Upper lobe of right lung (tissue), 1 donor: Measurements from ENCODE around the gene AURKAIP1. TPM values are rescaled to one million over a fixed set of nuclear protein-coding genes. Genes with fewer than 3 reads are reported as not detected.

Source experiments
- ATAC-seq: fragments of 200-7000 bp; cut with Tn5 transposase; one replicate; pipeline ENCODE4 v1.9.1; 2020; ENCODE audit warnings: mild to moderate bottlenecking, moderate library complexity
- DNase-seq: peaks from one replicate; pipeline ENCODE4 v3.0.0-alpha.2; 2020
- H3K27ac ChIP-seq: fragments of 200-600 bp; one replicate; pipeline ENCODE4 v1.8.0; 2022
- H3K27me3 ChIP-seq: fragments of 200-600 bp; one replicate; pipeline ENCODE4 v1.8.0; 2022; ENCODE audit warnings: mild to moderate bottlenecking
- H3K36me3 ChIP-seq: fragments of 200-600 bp; one replicate; pipeline ENCODE4 v1.8.0; 2022
- H3K4me1 ChIP-seq: fragments of 200-600 bp; one replicate; pipeline ENCODE4 v1.8.0; 2022
- H3K4me3 ChIP-seq: fragments of 200-600 bp; one replicate; pipeline ENCODE4 v1.8.0; 2022; ENCODE audit warnings: mild to moderate bottlenecking
- H3K9me3 ChIP-seq: fragments of 200-600 bp; one replicate; pipeline ENCODE4 v1.8.0; 2022
- intact Hi-C: fragments of 100-400 bp; cut with DNase I; formaldehyde crosslinking; loops from one replicate; pipeline ENCODE4 v1.11.0; 2022
- total RNA-seq: library from RNA; stranded (reverse); fragmentation: NEBNext Ultra II Directional; extraction: Animal tissue kit (Norgen Biotek cat#: 25700); gene quantifications from one replicate; pipeline ENCODE4 v1.2.1, GENCODE V29; 2021
- TF ChIP-seq, protein P1 (sequence below): fragments of 200-600 bp; IDR thresholded peaks from one replicate; pipeline ENCODE4 v1.8.0; 2022; ENCODE audit warnings: antibody characterized with exemption
- donor health status: DM: no; HTN: yes; CAD: no; lungs with severe emphysema.

Gene AURKAIP1
- total RNA-seq, 1 donor from 2014 or later: 92.1 TPM

DNA sequence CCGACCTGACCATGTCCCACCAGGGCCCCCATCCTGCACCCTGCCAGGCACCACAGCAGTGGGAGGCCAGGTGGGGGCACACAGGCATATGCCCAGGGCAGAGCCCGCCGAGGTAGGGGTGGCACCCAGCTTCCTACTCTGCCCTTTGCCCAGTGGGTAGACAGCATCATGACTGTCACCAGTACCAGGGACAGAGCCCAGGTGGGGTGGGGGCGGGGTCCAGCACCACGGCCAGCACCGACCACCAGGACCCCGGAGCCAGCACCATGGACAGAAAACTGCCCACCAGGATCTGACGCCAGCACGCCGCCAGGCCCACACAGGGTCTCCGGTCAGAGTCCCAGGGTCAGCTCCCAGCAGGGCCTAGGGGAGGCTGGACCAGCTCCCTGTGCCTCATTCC, 40.2 kb downstream of the AURKAIP1 start:
- H3K4me3 ChIP-seq: no peak overlapping the region
- no peak for DNase-seq
- intact Hi-C loops: no loop called here
- H3K27me3 ChIP-seq: no peaks in the 10 kb centered on the region
- no peaks in the 10 kb centered on the region for H3K9me3 ChIP-seq
- H3K4me1 ChIP-seq: peaks cover 4% of the 10 kb centered on the region
- H3K36me3 ChIP-seq: peaks cover 13% of the 10 kb centered on the region
- ATAC-seq: no peak
- H3K27ac ChIP-seq: no peak overlapping the region
- TF ChIP-seq, protein P1, sequence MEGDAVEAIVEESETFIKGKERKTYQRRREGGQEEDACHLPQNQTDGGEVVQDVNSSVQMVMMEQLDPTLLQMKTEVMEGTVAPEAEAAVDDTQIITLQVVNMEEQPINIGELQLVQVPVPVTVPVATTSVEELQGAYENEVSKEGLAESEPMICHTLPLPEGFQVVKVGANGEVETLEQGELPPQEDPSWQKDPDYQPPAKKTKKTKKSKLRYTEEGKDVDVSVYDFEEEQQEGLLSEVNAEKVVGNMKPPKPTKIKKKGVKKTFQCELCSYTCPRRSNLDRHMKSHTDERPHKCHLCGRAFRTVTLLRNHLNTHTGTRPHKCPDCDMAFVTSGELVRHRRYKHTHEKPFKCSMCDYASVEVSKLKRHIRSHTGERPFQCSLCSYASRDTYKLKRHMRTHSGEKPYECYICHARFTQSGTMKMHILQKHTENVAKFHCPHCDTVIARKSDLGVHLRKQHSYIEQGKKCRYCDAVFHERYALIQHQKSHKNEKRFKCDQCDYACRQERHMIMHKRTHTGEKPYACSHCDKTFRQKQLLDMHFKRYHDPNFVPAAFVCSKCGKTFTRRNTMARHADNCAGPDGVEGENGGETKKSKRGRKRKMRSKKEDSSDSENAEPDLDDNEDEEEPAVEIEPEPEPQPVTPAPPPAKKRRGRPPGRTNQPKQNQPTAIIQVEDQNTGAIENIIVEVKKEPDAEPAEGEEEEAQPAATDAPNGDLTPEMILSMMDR: no peak

DNA sequence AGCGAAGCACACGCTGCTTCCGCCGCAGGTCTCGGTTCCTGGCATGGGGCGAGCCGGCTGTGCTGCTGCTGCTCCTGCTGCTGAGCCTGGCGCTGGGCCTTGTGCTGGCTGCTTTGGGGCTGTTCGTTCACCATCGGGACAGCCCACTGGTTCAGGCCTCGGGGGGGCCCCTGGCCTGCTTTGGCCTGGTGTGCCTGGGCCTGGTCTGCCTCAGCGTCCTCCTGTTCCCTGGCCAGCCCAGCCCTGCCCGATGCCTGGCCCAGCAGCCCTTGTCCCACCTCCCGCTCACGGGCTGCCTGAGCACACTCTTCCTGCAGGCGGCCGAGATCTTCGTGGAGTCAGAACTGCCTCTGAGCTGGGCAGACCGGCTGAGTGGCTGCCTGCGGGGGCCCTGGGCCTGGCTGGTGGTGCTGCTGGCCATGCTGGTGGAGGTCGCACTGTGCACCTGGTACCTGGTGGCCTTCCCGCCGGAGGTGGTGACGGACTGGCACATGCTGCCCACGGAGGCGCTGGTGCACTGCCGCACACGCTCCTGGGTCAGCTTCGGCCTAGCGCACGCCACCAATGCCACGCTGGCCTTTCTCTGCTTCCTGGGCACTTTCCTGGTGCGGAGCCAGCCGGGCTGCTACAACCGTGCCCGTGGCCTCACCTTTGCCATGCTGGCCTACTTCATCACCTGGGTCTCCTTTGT, 41.3 kb downstream of the AURKAIP1 start:
- ATAC-seq (no peak), DNase-seq (no peak)
- intact Hi-C loops: no loop called here
- TF ChIP-seq, protein P1: no peak
- H3K4me1 ChIP-seq: peaks cover 4% of the 10 kb centered on the region
- H3K36me3 ChIP-seq: peaks cover 9% of the 10 kb centered on the region
- H3K9me3 ChIP-seq: no peaks in the 10 kb centered on the region
- no peak overlapping the region for H3K27ac ChIP-seq
- H3K4me3 ChIP-seq: no peak overlapping the region
- H3K27me3 ChIP-seq: no peaks in the 10 kb centered on the region

DNA sequence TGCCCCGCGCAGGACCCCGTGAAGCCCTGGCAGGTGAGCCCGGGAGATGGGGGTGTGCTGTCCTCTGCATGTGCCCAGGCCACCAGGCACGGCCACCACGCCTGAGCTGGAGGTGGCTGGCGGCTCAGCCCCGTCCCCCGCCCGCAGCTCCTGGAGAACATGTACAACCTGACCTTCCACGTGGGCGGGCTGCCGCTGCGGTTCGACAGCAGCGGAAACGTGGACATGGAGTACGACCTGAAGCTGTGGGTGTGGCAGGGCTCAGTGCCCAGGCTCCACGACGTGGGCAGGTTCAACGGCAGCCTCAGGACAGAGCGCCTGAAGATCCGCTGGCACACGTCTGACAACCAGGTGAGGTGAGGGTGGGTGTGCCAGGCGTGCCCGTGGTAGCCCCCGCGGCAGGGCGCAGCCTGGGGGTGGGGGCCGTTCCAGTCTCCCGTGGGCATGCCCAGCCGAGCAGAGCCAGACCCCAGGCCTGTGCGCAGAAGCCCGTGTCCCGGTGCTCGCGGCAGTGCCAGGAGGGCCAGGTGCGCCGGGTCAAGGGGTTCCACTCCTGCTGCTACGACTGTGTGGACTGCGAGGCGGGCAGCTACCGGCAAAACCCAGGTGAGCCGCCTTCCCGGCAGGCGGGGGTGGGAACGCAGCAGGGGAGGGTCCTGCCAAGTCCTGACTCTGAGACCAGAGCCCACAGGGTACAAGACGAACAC, 42.1 kb downstream of the AURKAIP1 start:
- H3K4me1 ChIP-seq: peaks cover 4% of the 10 kb centered on the region

DNA sequence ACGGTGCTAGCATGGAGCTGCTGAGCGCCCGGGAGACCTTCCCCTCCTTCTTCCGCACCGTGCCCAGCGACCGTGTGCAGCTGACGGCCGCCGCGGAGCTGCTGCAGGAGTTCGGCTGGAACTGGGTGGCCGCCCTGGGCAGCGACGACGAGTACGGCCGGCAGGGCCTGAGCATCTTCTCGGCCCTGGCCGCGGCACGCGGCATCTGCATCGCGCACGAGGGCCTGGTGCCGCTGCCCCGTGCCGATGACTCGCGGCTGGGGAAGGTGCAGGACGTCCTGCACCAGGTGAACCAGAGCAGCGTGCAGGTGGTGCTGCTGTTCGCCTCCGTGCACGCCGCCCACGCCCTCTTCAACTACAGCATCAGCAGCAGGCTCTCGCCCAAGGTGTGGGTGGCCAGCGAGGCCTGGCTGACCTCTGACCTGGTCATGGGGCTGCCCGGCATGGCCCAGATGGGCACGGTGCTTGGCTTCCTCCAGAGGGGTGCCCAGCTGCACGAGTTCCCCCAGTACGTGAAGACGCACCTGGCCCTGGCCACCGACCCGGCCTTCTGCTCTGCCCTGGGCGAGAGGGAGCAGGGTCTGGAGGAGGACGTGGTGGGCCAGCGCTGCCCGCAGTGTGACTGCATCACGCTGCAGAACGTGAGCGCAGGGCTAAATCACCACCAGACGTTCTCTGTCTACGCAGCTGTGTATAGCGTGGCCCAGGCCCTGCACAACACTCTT, 42.8 kb downstream of the AURKAIP1 start:
- H3K4me1 ChIP-seq: peaks cover 4% of the 10 kb centered on the region
- no peak overlapping the region for H3K4me3 ChIP-seq
- H3K36me3 ChIP-seq: peaks cover 16% of the 10 kb centered on the region
- TF ChIP-seq, protein P1: no peak
- H3K27ac ChIP-seq: no peak overlapping the region
- intact Hi-C loops: no loop called here
- DNase-seq (no peak), ATAC-seq (no peak)
- no peaks in the 10 kb centered on the region for H3K9me3 ChIP-seq
- no peaks in the 10 kb centered on the region for H3K27me3 ChIP-seq

More for the DNA sequence above, 42.1 kb downstream of the AURKAIP1 start:
- Histone ChIP-seq H3K4me3 (no peak overlapping the region), H3K36me3 (peaks cover 10% of the 10 kb centered on the region), H3K9me3 (no peaks in the 10 kb centered on the region), H3K27me3 (no peaks in the 10 kb centered on the region), H3K27ac (no peak overlapping the region)
- ATAC-seq (peak; percentile 55), DNase-seq (peak; percentile 85)
- intact Hi-C loops: no loop called here
- TF ChIP-seq, protein P1: no peak

DNA sequence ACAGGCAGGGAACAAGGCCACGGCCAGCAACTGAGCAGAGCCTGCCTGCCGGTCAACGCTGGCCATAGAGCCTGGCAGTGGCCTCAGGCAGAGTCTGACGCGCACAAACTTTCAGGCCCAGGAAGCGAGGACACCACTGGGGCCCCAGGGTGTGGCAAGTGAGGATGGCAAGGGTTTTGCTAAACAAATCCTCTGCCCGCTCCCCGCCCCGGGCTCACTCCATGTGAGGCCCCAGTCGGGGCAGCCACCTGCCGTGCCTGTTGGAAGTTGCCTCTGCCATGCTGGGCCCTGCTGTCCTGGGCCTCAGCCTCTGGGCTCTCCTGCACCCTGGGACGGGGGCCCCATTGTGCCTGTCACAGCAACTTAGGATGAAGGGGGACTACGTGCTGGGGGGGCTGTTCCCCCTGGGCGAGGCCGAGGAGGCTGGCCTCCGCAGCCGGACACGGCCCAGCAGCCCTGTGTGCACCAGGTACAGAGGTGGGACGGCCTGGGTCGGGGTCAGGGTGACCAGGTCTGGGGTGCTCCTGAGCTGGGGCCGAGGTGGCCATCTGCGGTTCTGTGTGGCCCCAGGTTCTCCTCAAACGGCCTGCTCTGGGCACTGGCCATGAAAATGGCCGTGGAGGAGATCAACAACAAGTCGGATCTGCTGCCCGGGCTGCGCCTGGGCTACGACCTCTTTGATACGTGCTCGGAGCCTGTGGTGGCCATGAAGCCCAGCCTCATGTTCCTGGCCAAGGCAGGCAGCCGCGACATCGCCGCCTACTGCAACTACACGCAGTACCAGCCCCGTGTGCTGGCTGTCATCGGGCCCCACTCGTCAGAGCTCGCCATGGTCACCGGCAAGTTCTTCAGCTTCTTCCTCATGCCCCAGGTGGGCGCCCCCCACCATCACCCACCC, 43.7 kb downstream of the AURKAIP1 start, which contains the start of gene TAS1R3:
Gene TAS1R3 (plus strand): TSS at position 213 of the 898 bp plus-strand sequence. CDS start 66 bp downstream, at position 279.
- H3K4me3 ChIP-seq: no peak within 1 kb of the TSS
- intact Hi-C loops: no loop called here
- peaks cover 4% of the 10 kb centered on the region for H3K4me1 ChIP-seq
- peaks cover 17% of the 10 kb centered on the region for H3K36me3 ChIP-seq
- DNase-seq (no peak), ATAC-seq (no peak)
- TF ChIP-seq, protein P1: no peak
- no peaks in the 10 kb centered on the region for H3K27me3 ChIP-seq
- no peak within 1 kb of the TSS for H3K27ac ChIP-seq
- H3K9me3 ChIP-seq: no peaks in the 10 kb centered on the region
